Fibroblast of peridontal ligament (primary cell): ENCODE results near the gene KIAA1755.

Source experiments
- DNase-seq: peaks from one replicate; pipeline ENCODE4 v3.0.0-alpha.2; 2010; ENCODE audit errors: extremely low read depth

The KIAA1755 gene

GRCh38 chr20:38260378-38261053 lies at the start of gene KIAA1755:
TSS of gene KIAA1755 (minus strand) at chr20:38260735. CDS start at chr20:38260500, 235 bp downstream.
- no peak for DNase-seq

GRCh38 chr20:38308447-38308846 lies 47.9 kb upstream of the KIAA1755 start:
- DNase-seq = no peak

DNA sequence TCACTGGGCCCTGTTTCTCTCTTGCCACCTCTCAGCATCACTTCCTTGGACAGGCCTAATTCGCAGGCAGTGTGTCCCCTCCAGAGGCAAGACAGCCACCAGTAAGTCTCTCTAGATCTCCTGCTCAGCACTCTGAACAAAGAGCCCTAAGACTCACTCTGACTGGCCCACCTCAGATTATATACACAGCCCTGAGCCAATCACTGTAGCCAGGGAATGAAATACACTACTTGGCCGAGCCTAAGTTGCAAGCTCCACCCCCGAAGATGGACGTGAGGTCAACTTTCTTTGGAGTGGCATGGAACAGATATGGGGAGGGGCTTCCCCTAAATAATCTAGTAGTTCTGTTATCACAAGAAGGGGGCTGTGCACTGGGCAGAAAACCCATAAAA lies 47.5 kb upstream of the KIAA1755 start:
- DNase-seq = no peak

DNA sequence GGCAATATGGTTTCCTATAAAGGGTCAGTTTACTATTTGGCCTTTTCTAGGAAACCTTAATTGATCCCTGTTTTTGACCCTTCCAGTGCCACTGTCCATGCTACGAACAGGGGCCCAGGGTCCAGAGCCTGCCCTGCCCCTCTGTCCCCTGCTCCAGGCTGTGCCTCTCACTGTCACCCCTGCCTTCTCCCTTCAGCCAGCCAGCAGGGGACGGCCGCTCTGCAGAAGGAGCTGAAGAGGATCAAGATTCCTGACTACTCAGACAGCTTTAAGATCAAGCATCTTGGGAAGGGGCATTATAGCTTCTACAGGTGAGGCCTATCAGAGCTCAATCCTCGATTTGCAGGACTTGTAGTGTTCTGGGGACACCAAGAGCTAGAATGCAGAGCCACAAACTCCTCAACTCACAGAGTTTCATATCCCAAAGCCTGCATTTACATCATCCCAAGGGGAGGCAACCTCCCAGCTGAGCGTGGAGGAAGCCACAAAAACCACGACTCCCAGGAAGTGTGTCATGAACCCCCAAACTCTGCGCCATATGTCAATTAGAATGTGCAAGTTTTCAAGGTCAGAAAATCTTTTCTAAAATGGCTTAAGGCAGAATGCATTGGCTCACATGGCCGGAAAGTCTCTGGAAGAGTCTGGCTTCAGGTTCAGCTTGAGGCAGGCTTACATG lies 47.0 kb upstream of the KIAA1755 start:
- peak; percentile 57 for DNase-seq

DNA sequence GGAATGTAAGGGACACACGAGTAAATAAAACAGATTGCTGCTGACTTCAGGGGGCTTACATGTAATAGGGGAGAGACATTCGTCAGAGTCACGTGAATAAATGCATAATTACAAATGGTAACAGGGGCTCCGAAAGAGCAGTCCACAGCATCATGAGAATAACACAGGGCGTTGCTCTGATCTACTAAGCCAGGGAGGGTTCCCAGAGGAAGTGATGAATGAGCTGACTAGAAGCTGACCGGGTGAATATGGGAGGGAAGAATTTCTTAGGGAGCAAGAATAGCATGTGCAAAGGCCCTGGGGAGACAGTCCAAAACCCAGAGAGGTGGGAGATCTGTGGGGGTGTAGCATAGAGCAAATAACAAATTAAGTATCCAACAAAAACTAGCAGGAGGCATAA lies 45.8 kb upstream of the KIAA1755 start:
- no peak for DNase-seq

- no peak for DNase-seq
These were observed 45.0 kb upstream of the KIAA1755 start for GRCh38 chr20:38305541-38305940.

DNA sequence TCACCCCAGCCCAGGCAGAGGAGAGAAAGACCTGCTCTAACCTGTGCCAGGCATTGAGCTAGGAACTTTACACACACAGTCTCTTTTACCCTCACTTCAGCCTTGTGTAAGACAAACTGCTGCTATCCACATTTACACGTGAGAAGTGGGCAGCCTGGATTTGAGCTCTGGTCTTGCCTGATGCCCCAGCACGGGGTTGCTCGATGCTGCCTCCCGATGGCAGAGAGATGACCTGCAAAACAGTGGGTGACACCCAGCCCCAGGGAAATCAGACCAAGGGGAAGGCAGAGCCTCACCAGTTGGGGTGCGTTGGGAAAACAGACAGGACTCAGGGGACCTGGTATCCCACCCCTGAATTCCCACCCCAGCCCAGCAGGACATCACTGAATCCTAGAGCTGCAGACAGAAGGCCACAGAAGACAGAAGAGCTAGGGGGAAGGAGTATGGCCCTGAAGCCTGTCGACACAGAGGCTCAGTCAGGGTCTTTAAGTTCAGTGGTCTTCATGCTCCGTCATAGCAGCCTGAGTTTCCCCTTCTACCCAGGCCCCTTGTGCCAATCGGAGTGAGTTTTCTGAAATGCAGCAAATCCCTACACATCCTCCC lies 44.4 kb upstream of the KIAA1755 start:
- DNase-seq = no peak

GRCh38 chr20:38303908-38304379 lies 43.4 kb upstream of the KIAA1755 start, which contains the start of gene BPI:
TSS of gene BPI (plus strand) at chr20:38304156. CDS start at chr20:38304224, 68 bp downstream.
- DNase-seq = peak; percentile 74

DNA sequence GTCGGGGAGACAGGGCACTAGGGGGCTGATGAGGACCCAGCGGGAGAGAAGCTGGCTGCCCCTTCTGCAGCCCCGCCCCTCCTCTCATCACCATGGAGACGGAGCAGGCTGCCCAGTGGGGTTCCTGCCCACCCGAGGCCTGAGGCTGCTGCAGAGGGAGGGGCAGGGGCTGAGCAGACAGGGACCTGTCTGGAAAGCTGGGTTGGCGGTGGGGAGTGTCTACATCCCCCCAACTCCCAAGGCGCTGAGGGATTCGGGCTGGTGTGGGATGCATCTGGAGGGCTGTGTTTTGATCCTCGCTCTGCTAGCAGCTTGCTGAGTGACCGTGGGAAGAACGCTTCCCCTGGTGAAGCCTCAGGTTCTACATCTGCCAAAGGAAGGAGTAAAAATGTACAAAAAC lies 42.3 kb upstream of the KIAA1755 start:
- DNase-seq = no peak

GRCh38 chr20:38301309-38301708 lies 40.8 kb upstream of the KIAA1755 start:
- no peak for DNase-seq

- no peak for DNase-seq
These were observed 39.9 kb upstream of the KIAA1755 start for GRCh38 chr20:38300438-38300837.

DNA sequence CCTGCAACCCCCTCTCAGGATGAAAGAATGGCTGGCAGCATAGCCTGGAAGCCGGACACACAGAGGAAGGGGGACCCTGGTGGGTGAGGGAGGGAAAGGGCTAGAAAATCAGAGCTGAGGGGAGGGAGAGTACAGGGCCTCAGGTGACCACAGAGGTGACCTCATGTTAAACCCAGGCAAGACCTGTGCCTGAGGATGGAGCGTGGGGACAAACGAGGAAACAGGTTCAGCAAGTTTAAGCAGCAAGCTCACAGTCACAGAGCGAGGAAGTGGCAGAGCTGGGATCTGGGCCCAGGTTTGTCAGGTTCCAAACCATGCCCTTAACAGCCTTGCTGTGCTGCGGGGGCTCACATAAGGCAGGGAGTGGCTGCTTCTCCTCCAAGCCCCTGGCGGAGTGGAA lies 39.4 kb upstream of the KIAA1755 start:
- DNase-seq = no peak

- DNase-seq = peak; percentile 72
These were observed 38.3 kb upstream of the KIAA1755 start for GRCh38 chr20:38298768-38299288.

GRCh38 chr20:38297916-38298674 lies 37.6 kb upstream of the KIAA1755 start:
- no peak for DNase-seq

DNA sequence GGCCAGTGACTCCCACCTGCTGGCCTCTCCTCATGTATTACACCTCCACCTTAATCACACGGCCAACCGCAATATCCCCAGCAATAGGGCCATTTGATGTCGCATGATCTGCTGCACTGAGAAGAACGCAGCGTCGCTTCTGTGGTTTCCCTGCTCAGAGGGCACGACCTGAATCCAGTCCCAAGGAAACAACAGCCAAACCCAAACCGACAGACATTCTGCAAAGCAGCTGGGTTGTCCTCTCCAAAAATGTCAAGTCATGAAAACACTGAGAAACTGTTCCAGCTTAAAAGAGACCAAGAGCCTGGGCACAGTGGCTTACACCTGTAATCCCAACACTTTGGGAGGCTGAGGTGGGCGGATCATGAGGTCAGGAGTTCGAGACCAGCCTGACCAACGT lies 35.9 kb upstream of the KIAA1755 start:
- no peak for DNase-seq

GRCh38 chr20:38295811-38296210 lies 35.3 kb upstream of the KIAA1755 start:
- DNase-seq = no peak

DNA sequence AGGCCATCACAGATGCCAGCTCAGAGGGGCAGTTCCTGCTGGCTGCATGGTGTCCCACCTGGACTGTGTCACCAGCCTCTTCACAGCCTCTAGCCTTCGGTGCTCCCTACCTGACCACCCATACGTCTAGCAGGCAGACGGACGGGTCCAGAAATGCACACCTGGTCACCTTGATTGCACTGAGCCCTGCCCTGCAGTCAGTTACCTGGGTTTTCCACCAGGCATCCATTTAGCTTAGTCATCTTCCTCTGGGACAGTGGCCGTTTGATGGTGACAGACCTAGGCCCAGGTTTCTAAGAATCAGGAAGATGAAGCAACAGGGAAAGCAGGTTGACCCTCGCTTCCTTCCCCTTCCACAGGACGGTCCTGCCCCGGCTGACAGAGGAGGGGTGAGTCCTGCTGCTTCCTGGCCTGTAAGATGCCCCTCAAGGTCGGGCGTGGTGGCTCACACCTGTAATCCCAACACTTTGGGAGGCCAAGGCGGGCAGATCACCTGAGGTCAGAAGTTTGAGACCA lies 33.6 kb upstream of the KIAA1755 start:
- no peak for DNase-seq

DNA sequence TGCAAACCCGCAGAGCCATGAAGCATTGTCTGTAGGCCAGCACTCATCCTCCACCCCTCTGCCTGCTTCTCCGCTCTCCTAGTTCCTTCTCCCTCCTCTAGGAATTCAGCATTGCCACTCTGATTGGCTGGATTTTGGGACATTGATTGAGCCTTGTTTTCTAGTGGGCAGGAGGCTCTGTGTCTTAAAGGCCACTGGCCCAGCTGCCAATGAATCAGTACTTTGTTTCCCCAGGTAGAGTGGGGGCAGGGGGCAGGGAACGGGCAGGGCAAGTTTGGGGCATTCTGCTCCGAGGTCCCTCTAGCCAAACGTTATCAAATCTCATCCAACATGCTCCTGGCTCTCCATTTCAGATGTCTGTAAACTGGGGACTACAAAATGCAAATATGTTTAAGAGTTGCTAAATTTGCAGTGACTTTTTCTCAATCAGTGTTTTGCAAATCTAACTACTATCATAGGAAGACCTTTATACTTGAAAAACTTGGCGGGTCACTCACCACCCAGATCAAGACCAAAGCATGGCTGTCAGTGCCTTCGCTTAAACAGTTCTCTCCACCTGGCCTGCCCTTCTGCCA lies 33.0 kb upstream of the KIAA1755 start:
- no peak for DNase-seq

GRCh38 chr20:38291966-38292365 lies 31.4 kb upstream of the KIAA1755 start:
- DNase-seq = no peak

DNA sequence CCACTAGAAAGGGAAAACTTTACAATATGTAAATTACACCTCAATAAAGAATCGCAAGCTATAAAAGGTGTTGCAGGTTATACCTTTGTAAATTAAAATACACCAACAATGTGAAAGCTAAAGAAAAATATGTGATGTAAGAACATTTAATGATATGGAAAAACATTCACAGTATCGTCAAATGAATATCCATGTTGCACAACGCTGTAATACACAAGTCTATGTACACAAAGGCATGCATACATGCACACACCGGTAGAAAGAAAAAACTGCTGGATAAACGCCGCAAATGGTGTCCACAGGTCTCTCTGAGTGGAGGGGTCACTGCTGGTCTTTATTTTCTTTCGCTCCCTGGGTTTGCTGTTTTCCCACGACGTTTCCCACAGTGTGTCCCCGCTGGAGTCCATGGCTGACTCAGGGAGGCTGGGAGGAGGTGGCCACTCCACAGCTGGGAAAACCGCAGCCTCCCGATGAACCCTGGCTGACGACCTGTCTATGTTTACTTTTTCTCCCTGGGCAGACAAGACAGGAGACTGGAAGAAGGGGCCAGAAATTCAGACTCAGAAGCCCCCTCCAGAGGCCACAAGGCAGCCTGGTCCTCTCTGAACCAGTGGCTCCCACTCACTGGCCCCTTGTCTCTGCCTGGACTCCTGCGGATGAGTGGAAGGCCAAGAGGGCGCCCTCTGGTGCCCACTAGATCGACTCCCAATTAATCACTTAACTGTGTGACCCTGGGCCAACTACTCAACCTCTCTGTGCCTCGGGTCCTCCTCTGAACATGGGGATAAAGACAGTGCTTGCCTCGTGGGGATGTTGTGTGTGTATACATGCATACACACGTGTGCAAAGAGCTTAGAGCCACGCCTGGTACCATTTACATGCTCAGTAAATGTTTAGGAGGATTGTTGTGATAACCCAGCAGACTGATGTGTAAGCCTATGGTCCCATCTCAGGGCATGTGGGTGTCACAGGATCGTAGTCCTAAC lies 30.6 kb upstream of the KIAA1755 start:
- peak; percentile 71 for DNase-seq
